GM19455 (cell line): ENCODE measurements around the gene ATG7.
"Not testable (repeated sequence)": the region's sequence is repeated elsewhere in the genome, so short reads cannot be mapped to it uniquely, and the experiment has no call there.

Experiments
- ATAC-seq: cut with Tn5 transposase; IDR thresholded peaks from one replicate; pipeline ENCODE4 v1.9.1; 2021; ENCODE audit not compliant: unreplicated experiment

Gene ATG7

DNA sequence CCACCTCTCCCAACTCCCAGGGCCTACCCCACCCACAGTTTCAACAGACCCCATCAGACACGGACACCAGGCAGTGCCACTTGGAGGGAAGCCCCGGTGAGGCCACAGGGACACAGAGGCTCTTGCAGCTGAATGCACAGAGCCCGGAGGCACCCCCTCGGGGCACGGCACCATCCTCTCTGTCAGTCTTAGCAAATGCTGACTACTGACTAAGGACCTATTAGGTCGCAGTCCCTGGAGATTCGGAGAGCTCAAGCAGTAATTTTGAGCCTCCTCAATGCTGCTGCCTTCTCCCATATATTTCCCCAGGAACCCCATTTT, 291.6 kb downstream of the ATG7 start:
- ATAC-seq, result no peak

DNA sequence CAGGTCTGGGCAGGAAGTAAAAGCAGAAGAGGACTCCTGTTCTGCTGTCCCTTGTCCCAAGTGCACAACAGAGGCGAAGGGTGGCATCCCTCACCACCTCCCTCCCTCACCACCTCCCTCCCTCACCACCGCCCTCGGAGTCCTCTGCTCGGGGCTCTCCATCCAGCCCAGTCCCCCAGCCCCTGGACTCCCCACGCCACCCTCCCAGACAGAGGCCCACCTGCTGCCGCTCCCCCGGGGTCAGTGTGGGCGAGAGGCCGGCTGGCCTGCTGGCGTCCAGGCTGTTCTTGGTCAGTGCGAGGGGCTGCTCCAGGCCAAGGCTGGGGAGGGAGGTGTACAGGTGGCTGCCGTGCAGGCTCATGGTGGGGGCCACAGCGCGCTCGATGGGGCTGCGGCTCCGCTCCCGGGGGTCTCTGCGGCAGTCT, 292.4 kb downstream of the ATG7 start:
- ATAC-seq, result no peak

DNA sequence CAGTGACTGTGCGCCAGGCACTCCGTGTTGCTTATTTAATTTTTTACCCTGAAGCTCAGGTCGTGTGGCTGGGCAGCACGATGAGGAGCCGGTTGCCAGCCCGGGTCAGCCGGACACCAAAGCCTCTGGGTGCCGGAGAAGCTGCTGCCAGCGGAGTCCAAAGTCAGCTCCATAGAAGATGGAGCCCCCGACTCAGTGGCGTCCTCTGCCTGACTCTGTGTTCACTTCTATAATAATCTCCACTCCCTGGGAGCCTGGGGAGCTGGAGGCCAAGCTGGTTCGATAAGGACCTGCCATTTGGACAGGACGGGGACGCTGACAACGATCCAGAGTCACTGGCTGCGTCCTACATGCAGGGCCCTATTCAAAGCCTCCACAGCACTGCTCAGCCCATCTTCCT, 292.9 kb downstream of the ATG7 start:
- ATAC-seq, result no peak

DNA sequence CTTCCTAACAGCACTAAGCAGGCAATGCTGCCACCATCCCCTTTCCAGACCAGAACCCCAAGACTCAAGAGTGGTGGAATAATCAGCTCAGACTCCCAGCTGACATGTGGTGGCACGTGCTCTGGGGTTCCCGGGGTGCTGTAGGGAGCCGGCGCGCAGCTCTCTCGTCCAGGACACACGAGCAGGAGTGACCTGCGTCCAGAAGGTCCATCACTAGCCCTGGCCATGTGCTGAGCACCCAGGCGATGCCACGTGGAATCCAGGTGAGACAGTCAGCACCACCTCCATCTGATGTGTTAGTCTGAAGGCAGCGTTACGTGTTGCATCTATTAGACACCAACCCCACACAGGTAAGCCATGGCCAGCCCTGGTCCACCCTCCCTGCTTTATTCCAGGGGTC, 293.3 kb downstream of the ATG7 start:
- ATAC-seq, result no peak

DNA sequence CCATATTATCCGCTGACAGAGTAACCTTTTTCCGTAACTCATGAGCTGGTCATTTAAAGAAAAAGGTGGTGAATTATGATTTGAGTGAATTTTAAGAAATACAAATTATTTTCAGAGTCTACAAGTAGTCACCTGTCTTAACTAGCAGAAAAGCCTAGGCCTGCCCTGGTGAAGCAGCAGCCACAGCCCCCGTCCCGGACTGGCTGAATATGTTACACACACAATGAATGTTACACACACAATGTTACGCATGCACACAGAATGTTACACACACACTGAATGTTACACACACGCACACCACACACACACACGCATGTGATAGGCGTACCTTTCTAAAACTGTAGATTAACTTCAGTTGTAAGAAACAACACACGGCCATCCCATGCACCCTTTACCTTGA, 293.7 kb downstream of the ATG7 start:
- ATAC-seq, result no peak

DNA sequence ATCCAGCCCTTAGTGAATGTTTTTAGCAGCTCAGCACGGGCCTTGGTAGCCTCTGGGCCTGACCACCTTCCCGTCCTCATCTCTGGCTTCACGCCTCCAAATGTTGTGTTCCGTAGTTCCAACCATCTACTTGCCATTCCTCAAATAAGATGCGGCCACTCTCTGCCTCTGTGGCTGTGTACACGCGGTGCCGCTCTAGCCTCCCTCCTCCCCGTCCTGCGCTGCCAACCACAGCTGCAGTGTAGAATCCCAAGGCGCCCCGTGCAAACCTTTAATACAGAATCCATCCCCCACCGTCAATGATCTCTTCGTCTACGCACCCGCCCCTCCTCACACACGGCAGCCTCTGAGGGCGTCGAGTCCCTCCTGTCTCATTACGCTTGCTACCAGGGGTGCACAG, 294.3 kb downstream of the ATG7 start:
- ATAC-seq, result no peak

DNA sequence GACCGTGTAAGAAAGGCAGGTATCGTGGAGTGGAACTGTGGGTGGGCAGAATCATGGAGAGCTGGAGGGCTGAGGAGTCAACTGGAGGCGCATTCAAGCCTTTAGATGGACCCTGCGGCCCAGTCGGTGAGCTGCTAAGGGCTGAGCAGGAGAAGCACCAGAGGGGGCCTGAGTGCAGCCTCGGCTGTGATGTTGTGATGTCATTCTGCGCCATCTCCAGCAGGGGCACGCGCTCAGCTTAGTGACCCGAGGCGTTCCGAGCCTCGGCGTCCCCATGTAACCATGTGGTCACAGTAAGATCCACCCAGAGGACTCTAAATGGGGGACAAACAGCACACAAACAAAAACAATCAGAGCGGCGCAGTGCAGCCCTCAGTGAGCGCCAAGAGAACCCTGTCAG, 294.7 kb downstream of the ATG7 start:
- no peak for ATAC-seq

DNA sequence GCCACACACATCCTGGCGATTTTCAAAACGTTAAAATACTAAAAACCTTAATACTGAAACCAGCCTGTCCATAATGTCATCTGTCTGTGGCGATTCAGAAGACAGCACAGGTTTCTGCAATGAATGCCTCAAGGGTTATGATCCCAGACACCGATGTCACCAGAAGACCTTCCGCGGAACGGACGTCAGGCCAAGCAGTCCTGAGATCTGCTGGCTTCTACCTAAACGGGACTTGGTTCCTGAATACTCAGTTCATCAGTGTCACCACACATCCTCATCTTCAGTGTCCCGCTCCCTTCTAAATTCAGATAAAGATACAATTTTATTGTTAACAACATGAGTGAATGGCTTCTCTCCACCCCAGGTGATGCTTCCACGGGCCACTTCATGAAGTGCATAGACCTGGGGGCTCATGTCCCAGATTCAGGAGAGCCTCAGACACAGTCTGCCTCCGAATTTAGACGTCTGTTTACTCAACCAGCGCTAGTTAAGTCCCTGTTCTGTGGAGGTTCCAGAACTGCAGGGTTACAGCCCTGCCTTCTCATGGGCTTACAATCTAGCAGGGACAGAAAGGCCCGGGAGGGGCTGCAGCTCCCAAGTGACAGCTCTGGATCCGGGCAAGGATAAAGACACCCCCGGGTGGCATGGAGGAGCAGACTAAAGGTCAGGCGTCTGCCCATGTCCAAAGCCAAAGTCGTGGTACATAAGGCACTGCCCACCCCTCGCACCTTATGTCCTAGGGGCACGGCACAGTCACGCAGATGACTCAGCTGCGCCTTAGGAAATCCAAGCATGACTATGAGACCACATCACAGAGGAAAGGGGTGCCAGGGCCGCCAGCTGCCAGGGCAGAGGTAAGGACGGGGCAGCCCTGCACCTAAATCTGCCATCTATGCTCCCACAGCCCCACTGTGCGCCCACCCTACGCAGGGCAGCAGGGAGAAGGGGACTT, 295.6 kb downstream of the ATG7 start:
- no peak for ATAC-seq

DNA sequence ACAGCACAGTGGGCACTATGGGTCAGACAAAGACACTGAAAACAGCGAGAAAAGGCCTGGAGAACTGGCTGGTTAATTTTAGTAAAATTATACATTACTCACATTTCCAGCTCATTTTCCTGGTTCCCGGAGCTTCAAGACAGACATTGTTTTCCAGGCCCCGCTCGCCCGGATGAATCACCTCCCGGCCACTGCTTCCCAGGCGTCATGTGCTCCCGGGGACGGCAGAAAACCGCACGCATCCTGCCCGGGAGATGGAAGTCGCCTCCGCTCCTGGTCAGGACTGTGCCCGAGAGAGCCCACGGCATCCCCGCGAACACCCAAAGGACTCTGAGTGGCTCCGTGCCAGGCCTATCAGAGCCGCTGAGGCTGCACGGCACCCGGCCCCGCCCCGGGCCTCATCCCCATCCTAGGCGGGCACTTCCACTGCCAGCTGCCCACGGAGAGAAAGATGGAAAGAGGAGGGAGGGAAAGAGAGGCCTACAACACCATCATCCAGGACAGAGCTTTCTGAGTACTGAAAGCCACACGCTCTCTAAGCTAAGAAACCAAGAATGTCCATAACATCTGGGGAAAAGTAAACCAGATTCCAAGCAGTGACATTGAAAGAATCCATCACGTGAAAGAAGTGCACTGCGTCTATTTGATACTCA, 296.4 kb downstream of the ATG7 start:
- ATAC-seq, result no peak

DNA sequence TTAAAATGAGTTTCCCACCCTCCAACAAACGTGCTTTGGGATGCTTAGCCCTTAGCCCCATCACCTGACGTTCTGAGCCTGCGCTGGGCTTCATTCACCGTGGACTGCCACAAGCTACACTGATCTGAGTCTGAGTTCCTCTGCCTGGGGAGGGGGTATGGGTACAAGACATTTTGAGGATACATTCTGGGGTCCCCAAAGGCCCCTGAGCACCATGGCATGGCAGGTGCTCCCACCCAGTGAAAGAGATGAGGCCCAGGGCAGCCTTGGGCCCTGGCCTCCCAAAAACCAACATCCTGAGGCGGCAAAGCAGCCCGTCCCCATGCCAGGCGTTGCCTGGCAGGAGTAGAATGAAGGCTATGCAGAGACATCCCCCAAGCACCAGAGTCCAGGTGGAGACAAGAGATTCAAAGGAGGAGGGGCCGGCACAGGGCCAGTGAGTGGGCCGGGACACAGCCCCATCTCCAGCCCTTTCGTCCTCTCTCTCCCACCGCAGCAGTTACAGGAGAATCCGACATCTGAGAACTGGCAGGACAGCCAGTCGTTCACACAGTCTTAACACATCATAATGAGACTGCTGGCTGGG, 297.1 kb downstream of the ATG7 start:
- no peak for ATAC-seq

DNA sequence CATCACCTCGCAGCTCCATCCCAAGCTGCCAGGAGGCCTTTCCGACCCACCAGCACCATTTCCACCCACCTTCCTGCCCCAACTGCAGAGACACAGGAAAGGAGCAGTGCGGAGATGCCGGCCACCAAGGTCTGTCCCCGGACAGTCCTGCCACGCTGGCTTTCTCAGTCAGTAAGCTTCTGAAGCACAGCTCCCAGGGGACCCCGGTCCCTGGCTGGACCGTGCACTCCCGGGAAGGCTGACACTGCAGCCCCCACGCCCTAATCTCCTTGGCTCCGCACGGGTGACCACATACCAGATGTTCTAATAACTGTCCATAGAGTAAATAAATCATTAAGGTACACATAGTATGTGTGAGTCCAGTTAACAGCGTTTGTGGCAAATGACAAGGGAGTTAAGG, 298.1 kb downstream of the ATG7 start:
- no peak for ATAC-seq

DNA sequence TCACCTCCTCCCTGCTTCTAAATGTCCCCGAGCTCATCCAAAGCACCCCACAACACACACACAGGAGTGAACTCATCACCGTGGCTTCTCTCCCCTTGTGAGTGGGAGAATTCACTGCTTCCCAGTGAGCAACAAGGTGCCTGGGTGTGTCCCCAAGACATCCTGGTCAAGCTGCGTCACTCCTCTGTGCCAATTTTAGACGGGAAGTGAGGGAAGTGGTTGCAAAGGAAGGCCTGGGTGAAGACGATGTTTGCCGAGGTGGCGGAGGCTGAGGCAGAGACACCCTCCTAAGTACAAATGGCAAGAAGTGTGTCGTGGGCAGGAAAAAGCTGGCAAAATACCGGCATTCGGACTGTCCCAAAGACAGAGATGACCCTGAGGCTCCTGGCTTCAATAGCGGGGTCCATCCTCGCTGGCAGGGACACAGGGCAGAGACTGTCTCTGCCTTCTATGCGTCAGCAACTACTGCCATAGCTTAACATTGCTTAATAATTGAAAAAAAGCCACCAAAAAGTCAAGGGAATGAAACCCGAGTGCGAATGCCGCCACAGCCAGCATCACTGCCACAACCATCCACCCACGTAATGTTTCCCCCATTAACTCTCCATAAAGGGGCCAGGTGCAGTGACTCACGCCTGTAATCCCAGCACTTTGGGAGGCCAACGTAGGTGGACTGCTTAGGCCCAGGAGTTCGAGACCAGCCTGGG, 298.7 kb downstream of the ATG7 start:
- ATAC-seq, result no peak

DNA sequence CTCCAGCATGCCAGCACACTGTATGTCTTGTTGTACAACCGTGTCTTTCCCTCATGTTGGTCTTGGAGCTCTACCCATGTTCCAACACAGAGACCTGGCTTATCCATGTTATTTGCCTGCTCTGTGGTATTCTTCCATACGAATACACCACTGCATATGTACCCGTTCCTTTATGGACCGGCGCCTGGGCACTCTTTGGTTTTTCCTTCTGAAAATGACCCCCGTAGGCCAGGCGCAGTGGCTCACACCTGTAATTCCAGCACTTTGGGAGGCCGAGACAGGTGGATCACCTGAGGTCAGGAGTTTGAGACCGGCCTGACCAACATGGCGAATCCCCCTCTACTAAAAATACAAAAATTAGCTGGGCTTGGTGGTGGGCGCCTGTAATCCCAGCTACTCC, 300.5 kb downstream of the ATG7 start:
- ATAC-seq, result not testable (repeated sequence)

DNA sequence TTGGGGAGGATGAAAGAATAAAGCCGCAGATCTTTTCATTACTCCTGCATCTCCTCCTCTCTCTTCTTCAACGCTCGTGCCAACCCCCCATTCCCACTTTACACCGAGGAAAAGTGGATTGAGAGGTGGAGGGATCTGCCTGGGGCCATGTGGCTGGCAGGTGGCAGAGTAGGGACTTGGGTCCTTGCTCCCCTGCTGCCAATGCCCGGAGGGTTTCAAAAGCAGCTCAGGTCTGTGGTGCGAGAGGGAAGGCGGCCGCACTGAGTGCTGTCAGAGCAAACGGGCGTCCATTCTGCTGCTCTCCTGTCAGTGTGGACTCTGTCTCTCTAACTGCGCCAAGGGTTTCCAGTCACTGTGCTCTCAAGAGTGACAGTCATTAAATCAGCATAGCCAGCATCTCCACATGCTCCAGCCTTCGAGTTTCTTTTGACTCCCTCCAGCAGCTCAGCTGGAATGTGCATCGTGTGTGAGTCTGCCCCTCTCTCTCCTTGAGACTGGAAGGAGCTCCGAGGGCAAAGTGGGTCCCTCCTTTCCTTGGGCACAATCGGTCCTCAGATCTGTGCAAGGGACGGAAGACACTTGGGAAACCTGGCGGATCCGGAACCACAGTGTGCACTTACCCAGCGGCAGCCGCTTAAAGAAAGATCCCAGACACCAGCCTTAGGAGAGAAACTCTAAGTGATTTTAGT, 302.9 kb downstream of the ATG7 start:
- ATAC-seq, result no peak

DNA sequence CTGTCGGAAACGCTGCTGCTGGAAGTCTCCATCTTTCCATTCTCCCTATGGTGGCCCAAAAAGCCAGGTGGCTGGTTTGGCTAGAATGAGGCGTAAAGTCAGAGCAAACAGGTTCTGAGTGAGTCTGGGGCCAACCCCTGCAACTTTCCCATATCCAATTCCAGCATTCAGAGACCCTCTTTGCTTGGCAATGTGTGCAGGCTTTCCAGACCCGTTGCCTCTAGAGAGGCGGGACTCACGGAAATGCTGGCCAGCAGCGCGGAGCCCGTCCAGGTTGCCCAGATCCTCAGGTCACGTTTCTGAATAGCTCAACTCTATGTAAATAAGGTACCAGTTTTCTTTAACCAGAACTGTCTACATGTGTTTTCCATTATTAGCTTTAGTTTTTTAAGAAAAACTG, 303.5 kb downstream of the ATG7 start:
- ATAC-seq, result no peak

DNA sequence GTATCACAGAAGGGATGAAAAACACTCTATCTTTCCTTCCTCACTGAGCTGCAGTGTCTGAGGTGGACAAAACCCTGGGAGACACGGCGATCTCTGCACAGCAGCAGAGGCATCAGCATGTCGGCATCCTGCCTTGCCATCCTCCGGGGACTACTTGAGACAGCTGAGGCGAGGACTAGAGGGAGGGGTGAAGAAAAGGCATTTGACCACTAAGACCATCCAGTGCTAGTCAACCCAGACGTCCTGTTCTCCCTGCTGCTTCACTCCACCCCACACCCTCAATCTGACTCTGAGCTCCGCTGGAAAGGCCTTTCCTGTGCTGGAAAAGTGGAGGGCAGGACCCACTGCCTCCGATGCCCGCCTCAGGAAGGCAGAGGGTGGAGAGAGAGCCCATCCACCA, 304.3 kb downstream of the ATG7 start:
- no peak for ATAC-seq

DNA sequence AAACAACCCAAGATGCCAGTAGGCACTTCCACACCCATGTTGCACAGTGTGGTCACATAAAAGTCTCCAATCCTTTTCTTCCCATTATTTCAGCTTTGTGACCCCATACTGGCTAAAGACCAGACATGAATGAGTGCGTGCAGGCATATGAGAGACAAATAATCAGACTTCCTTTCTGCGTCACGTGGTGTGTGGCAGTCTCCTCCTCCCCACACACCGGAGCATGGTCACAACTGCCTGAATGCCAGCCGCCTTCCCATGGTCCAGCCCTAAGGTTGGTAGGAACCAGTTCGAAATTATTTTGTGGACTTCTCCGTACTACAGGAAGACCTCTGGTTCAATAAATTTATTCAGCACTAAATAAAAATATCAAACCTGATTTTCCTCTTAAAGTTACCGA, 306.0 kb downstream of the ATG7 start:
- no peak for ATAC-seq

DNA sequence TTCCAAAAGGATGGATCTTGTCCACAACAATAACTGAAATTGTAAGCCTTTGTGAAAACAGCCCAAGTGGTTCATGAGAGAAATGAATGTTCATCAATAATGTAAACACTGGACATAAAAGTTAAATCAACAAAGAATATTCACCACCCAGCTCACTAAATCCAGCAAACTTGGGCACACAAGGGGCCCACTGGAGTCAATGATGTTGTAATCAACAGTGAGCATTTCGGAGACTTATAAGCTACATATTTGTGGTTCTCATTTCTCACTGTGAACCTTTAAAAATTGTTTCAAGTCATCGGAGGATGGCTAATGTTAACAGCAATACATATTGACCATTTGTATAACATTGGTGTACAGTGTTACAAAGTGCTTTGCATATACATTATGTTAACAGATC, 308.4 kb downstream of the ATG7 start:
- no peak for ATAC-seq

DNA sequence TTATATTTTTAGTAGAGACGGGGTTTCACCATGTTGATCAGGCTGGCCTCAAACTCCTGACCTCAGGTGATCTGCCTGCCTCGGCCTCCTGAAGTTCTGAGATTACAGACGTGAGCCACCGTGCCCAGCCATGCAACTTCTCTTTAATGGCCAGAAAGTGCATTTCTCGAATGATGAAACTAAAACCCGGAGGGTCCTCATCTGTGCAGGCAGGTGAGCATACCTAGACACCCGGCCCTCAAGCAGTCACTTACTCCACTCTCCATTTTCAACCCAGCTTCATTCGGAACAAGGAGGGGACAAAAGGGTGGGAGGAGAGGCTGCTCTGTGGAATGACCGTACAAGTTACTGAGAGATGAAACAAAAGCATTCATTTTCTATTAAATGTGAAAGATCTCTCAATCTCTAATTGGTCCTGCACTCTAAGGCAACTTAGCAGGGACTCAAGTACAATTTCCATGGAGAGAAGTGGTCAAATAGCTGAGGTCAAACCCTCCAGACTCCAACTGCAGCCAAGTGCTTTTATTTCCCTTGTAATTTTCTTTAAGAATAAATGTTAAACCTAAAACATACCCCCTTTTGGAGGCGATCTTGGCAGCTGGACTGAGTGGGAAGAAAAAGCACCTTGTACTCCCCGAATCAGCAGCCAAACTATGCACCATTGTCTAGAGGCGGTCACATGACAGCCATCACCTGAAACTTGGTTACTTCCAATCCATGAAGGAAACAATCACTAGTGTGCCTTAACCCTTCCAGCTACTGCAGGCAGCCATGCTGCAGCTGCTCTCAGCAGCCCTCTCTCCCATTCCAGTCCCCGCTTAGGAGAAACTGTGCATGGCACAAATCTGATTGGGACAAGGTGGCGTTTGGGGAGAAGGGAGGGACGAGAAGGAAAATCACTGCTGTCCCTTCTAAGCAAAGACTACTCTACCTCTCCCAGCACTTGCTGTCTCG, 309.3 kb downstream of the ATG7 start:
- ATAC-seq, result no peak
